Right atrium auricular region (tissue), 2 donors: ENCODE measurements around the gene NCKAP5. TPM values are rescaled to one million over a fixed set of nuclear protein-coding genes. Genes with fewer than 3 reads are reported as not detected.

Source experiments
- DNase-seq: peaks from one replicate; pipeline ENCODE4 v3.0.0-alpha.2; 2019; ENCODE audit warnings: low spot score
- H3K27ac ChIP-seq, 2 donors: fragments of 200-600 bp; sonication (generic); 1 replicate in 1 of 2; 2 replicates in 1 of 2; pipeline ENCODE4 v1.5.1; 2016 to 2019
- H3K27me3 ChIP-seq, 2 donors: fragments of 200-600 bp; sonication (generic); one replicate each; pipeline versions ENCODE4 v1.5.1 to v1.6.0; 2017 to 2019
- H3K36me3 ChIP-seq: fragments of 200-600 bp; sonication (generic); one replicate; pipeline ENCODE4 v1.5.1; 2016
- H3K4me1 ChIP-seq, 2 donors: fragments of 200-600 bp; sonication (generic); one replicate each; pipeline versions ENCODE4 v1.5.1 to v1.6.0; 2017 to 2019
- H3K4me3 ChIP-seq, 2 donors: fragments of 200-600 bp; sonication (generic); 1 replicate in 1 of 2; 2 replicates in 1 of 2; pipeline ENCODE4 v1.5.1; 2017 to 2019; ENCODE audit warnings: mild to moderate bottlenecking in 1 of 2, moderate library complexity in 1 of 2
- H3K9me3 ChIP-seq, 2 donors: fragments of 200-600 bp; sonication (generic); one replicate each; pipeline ENCODE4 v1.5.1; 2019
- total RNA-seq, 2 donors: library from RNA; depleted of rRNA; stranded (reverse); fragments of >200 nt; gene quantifications; one replicate each; pipeline ENCODE4 v1.1.0, GENCODE V29; 2016
- TF ChIP-seq, protein P1 (sequence below), 2 donors: fragments of 200-600 bp; sonication (generic); IDR thresholded peaks; one replicate each; pipeline ENCODE4 v1.5.1; 2019; ENCODE audit warnings: antibody characterized with exemption in 2 of 2

The NCKAP5 gene
- total RNA-seq, 2 donors from 2014 or later, result 3.6 to 5.4 TPM

- no peak for DNase-seq
- H3K27me3 ChIP-seq, result no peaks in the 10 kb centered on the region
- H3K36me3 ChIP-seq, result no peaks in the 10 kb centered on the region
- TF ChIP-seq, protein P1, sequence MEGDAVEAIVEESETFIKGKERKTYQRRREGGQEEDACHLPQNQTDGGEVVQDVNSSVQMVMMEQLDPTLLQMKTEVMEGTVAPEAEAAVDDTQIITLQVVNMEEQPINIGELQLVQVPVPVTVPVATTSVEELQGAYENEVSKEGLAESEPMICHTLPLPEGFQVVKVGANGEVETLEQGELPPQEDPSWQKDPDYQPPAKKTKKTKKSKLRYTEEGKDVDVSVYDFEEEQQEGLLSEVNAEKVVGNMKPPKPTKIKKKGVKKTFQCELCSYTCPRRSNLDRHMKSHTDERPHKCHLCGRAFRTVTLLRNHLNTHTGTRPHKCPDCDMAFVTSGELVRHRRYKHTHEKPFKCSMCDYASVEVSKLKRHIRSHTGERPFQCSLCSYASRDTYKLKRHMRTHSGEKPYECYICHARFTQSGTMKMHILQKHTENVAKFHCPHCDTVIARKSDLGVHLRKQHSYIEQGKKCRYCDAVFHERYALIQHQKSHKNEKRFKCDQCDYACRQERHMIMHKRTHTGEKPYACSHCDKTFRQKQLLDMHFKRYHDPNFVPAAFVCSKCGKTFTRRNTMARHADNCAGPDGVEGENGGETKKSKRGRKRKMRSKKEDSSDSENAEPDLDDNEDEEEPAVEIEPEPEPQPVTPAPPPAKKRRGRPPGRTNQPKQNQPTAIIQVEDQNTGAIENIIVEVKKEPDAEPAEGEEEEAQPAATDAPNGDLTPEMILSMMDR (IDR thresholded peaks at IDR 0.05), result no peak
- H3K4me3 ChIP-seq, result no peak overlapping the region
- no peaks in the 10 kb centered on the region for H3K9me3 ChIP-seq
- H3K27ac ChIP-seq, result no peak overlapping the region
- H3K4me1 ChIP-seq, result peaks cover 0 to 5% of the 10 kb centered on the region in 2 donors
These were observed 337.0 kb downstream of the NCKAP5 start for GRCh38 chr2:133231264-133231663.

- Histone ChIP-seq H3K4me1 (peaks cover 0 to 5% of the 10 kb centered on the region in 2 donors), H3K36me3 (no peaks in the 10 kb centered on the region), H3K4me3 (no peak overlapping the region), H3K27me3 (no peaks in the 10 kb centered on the region), H3K27ac (no peak overlapping the region), H3K9me3 (no peaks in the 10 kb centered on the region)
- DNase-seq, result no peak
- TF ChIP-seq, protein P1 (IDR thresholded peaks at IDR 0.05), result no peak
These were observed 338.3 kb downstream of the NCKAP5 start for GRCh38 chr2:133229974-133230373.

DNA sequence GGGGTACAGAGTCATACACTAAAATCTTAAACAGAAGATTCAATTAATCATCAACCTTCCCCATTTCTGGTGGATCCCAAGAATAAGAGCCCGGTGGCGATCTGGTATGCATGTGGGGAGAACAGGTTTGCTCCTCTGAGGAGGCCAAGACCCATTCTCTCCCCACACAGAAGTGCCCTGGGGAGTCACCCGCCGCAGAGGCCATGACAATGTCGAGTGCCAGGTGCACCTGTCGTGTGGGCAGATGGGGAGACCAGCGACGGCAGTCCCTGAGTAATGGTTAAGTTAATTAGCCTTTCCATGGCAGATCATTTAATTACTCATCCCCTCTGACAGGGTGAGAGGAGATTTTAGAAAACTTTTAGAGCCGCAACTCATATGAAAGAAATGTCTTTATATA is 345.0 kb downstream of the NCKAP5 start:
- TF ChIP-seq, protein P1 (IDR thresholded peaks at IDR 0.05), result no peak
- Histone ChIP-seq H3K4me3 (no peak overlapping the region), H3K27me3 (no peaks in the 10 kb centered on the region), H3K9me3 (no peaks in the 10 kb centered on the region), H3K36me3 (no peaks in the 10 kb centered on the region), H3K27ac (no peak overlapping the region), H3K4me1 (no peaks in the 10 kb centered on the region)
- no peak for DNase-seq

- no peak overlapping the region for H3K27ac ChIP-seq
- no peaks in the 10 kb centered on the region for H3K9me3 ChIP-seq
- TF ChIP-seq, protein P1 (IDR thresholded peaks at IDR 0.05), result no peak
These were observed 346.9 kb downstream of the NCKAP5 start for GRCh38 chr2:133221398-133221797.

GRCh38 chr2:133218204-133218603 is 350.1 kb downstream of the NCKAP5 start:
- no peak overlapping the region for H3K4me3 ChIP-seq
- no peaks in the 10 kb centered on the region for H3K27me3 ChIP-seq
- TF ChIP-seq, protein P1 (IDR thresholded peaks at IDR 0.05), result no peak
- no peaks in the 10 kb centered on the region for H3K4me1 ChIP-seq
- DNase-seq, result no peak
- no peaks in the 10 kb centered on the region for H3K36me3 ChIP-seq
- peaks cover 0 to 7% of the 10 kb centered on the region in 2 donors for H3K9me3 ChIP-seq
- no peak overlapping the region for H3K27ac ChIP-seq

More at GRCh38 chr2:133221398-133221797, 346.9 kb downstream of the NCKAP5 start:
- Histone ChIP-seq H3K36me3 (no peaks in the 10 kb centered on the region), H3K27me3 (no peaks in the 10 kb centered on the region), H3K4me3 (no peak overlapping the region), H3K4me1 (no peaks in the 10 kb centered on the region)
- no peak for DNase-seq

GRCh38 chr2:133215477-133215876 is 352.8 kb downstream of the NCKAP5 start:
- no peak overlapping the region for H3K4me3 ChIP-seq
- H3K27ac ChIP-seq, result no peak overlapping the region
- DNase-seq, result no peak
- TF ChIP-seq, protein P1 (IDR thresholded peaks at IDR 0.05), result no peak
- no peaks in the 10 kb centered on the region for H3K36me3 ChIP-seq
- no peaks in the 10 kb centered on the region for H3K27me3 ChIP-seq
- no peaks in the 10 kb centered on the region for H3K4me1 ChIP-seq
- H3K9me3 ChIP-seq, result peaks cover 0 to 7% of the 10 kb centered on the region in 2 donors
